Measurements from ENCODE around the gene KCNJ6.
A peak's percentile ranks its signal among the peaks of the same experiment; 100 is the strongest.
"Not testable (repeated sequence)": the region's sequence is repeated elsewhere in the genome, so short reads cannot be mapped to it uniquely, and the experiment has no call there.

Gene KCNJ6

DNA sequence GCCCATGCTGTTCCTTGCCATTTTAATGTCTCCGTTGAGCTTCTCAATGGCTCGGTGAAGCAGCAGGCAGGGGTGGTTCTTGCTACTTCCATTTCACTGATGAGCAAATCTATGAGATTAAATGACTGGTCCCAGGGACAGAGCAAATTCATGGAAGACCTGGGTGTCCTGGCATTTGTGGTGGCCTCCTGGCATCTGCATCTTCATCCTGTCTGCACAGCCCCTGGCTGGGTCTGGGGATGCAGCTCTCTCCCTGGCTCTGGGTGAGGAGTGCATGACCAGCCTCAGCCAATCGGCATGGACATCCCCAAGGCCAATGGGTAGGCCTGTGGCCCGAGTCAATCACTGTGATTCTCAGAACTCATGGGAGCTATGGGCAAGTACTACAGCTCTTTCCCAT lies 261.7 kb downstream of the KCNJ6 start:
- TF ChIP-seq CTCF (IDR thresholded peaks at IDR 0.05; ENCODE audit: control extremely low read depth, extremely low read depth, low read depth, missing control alignments), result no peak
- ChIA-PET POLR2A (no interaction called here), CTCF (interaction anchor here (0.9 to 2.8 kb wide), 4 partner anchors 9 to 20 kb away, joined by 3 to 13 read pairs (median 4); no protein-coding TSS in a partner anchor)

DNA sequence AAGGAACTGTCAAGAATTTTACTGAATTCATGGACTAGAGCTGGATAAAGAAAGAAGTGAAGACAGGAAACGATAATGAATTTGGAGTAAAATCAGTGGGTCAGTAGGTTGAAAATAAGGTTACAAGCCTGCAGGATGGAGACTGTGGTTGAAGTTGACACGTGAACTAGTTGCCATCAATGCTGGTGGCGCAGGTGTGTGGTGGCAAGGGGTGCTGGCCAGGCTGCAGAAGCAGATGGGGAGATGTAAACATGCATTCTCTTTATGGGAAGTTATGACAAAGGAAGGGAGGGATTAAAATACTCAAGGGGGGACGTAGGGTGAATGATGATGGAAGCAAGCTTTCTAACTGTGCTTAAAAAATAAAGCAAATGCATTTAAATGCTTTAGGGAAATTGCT lies 263.1 kb downstream of the KCNJ6 start:
- DNase-seq (ENCODE audit: extremely low spot score), result no peak
- ChIA-PET POLR2A (no interaction called here), CTCF (interaction anchor here (2.6 kb wide), 1 partner anchor 21 kb away, joined by 12 read pairs; no protein-coding TSS in a partner anchor)
- no peak for TF ChIP-seq CTCF (IDR thresholded peaks at IDR 0.05; ENCODE audit: control extremely low read depth, extremely low read depth, low read depth, missing control alignments)

More for the DNA sequence above, 261.7 kb downstream of the KCNJ6 start:
- no peak for DNase-seq (ENCODE audit: extremely low spot score)

- ChIA-PET POLR2A (no interaction called here), CTCF (interaction anchor here (0.9 to 2.1 kb wide), 5 partner anchors 8 to 47 kb away, joined by 3 to 6 read pairs (median 5); no protein-coding TSS in a partner anchor)
- DNase-seq (ENCODE audit: extremely low spot score), result no peak
- TF ChIP-seq CTCF (IDR thresholded peaks at IDR 0.05; ENCODE audit: control extremely low read depth, extremely low read depth, low read depth, missing control alignments), result no peak
Observed at GRCh38 chr21:37647781-37648180, 268.5 kb downstream of the KCNJ6 start.

DNA sequence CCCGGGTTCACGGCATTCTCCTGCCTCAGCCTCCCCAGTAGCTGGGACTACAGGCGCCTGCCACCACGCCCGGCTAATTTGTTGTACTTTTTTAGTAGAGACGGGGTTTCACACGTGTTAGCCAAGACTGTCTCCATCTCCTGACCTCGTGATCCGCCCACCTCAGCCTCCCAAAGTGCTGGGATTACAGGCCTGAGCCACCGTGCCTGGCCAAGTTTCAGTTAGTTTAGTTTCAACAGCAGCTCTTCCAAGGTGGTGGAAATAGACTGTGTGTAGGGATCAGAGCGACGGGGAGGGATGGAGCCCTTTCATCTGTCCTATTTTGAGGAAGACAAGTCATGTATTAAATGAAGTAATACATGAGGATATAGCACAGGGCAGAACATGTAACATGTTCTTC lies 269.5 kb downstream of the KCNJ6 start:
- CTCF ChIA-PET, result interaction anchor here (0.9 to 2.1 kb wide), 3 partner anchors 25 to 54 kb away, joined by 3 to 6 read pairs (median 4); no protein-coding TSS in a partner anchor
- POLR2A ChIA-PET; DNase-seq (ENCODE audit: extremely low spot score): not testable (repeated sequence)

DNA sequence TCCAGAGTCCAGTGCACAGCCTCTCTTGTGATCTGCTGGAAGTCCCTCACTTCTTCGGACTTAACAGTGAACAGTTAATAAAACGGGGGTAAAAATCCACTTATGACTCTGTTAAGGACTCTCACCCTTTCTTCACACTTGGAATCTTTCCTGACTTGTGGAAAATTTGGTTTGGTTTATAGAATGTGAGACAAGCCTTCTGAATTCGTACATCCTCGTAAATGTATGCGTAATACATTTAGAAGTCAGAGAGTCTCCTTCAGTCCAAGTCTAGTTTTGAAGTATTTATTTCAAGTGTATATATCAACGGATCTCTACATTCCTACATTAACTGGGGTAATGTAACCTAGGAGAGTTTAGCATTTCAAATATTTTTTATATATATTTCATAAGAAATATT lies 270.4 kb downstream of the KCNJ6 start:
- POLR2A ChIA-PET, result no interaction called here
- no peak for TF ChIP-seq CTCF (IDR thresholded peaks at IDR 0.05; ENCODE audit: control extremely low read depth, extremely low read depth, low read depth, missing control alignments)
- CTCF ChIA-PET, result interaction anchor here (1.0 to 1.3 kb wide), 2 partner anchors 26 to 29 kb away, joined by 3 to 5 read pairs; no protein-coding TSS in a partner anchor
- no peak for DNase-seq (ENCODE audit: extremely low spot score)

- no peak for TF ChIP-seq CTCF (IDR thresholded peaks at IDR 0.05; ENCODE audit: control extremely low read depth, extremely low read depth, low read depth, missing control alignments)
- POLR2A ChIA-PET, result no interaction called here
Observed at GRCh38 chr21:37644636-37645035, 271.6 kb downstream of the KCNJ6 start.

DNA sequence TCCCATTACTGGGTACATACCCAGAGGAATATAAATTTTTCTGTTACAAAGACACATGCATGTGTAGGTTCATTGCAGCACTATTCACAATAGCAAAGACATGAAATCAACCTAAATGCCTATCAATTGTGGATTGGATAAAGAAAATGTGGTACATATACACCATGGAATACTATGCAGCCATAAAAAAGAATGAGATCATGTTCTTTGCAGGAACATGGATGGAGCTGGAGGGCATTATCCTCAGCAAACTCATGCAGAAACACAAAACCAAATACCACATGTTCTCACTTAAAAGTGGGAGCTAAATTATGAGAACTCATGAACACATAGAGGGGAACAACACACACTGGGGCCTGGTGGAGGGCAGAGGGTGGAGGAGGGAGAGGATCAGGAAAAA lies 272.4 kb downstream of the KCNJ6 start:
- CTCF ChIA-PET, result interaction anchor here (1.0 to 1.8 kb wide), 6 partner anchors 13 to 477 kb away, joined by 3 to 5 read pairs (median 4); no protein-coding TSS in a partner anchor
- DNase-seq (ENCODE audit: extremely low spot score); POLR2A ChIA-PET: not testable (repeated sequence)

More at GRCh38 chr21:37644636-37645035, 271.6 kb downstream of the KCNJ6 start:
- DNase-seq (ENCODE audit: extremely low spot score), result no peak
- CTCF ChIA-PET, result interaction anchor here (1.6 to 1.8 kb wide), 2 partner anchors 32 to 81 kb away, joined by 3 to 5 read pairs; no protein-coding TSS in a partner anchor

GRCh38 chr21:37642493-37642892 lies 273.8 kb downstream of the KCNJ6 start:
- CTCF ChIA-PET, result interaction anchor here (0.9 to 1.6 kb wide), 10 partner anchors 11 to 632 kb away, joined by 3 to 5 read pairs (median 4); no protein-coding TSS in a partner anchor
- DNase-seq (ENCODE audit: extremely low spot score), result peak; percentile 40
- TF ChIP-seq CTCF (IDR thresholded peaks at IDR 0.05; ENCODE audit: control extremely low read depth, extremely low read depth, low read depth, missing control alignments), result peak; percentile 32
- POLR2A ChIA-PET, result no interaction called here
